Measurements from ENCODE around the gene SNN. TPM values are rescaled to one million over a fixed set of nuclear protein-coding genes. Genes with fewer than 3 reads are reported as not detected.

Gene SNN
- total RNA-seq, 1 donor from 2014 or later = 16.7 TPM

- Histone ChIP-seq H3K4me3 (ENCODE audit: insufficient read depth, low read depth, low read length) (no peak overlapping the region), H2AFZ (ENCODE audit: low read depth, low read length) (no peak overlapping the region), H3K4me2 (ENCODE audit: low read length) (no peak overlapping the region), H3K36me3 (ENCODE audit: insufficient read depth, low read length) (no peaks in the 10 kb centered on the region), H3K9ac (ENCODE audit: low read length) (no peak overlapping the region), H3K9me3 (ENCODE audit: insufficient read depth, low read depth, low read length) (no peaks in the 10 kb centered on the region), H4K20me1 (ENCODE audit: insufficient read depth, low read length) (no peaks in the 10 kb centered on the region), H3K79me2 (ENCODE audit: insufficient read depth, low read length) (no peaks in the 10 kb centered on the region), H3K27me3 (ENCODE audit: insufficient read depth, low read length) (no peaks in the 10 kb centered on the region), H3K4me1 (ENCODE audit: insufficient read depth, low read length) (peaks cover 20% of the 10 kb centered on the region), H3K27ac (ENCODE audit: low read depth, low read length) (no peak overlapping the region)
- Mint-ChIP-seq H3K4me3 (ENCODE audit: unreplicated experiment) (no peak overlapping the region), H3K27ac (ENCODE audit: unreplicated experiment) (no peak overlapping the region), H3K36me3 (ENCODE audit: low read depth, unreplicated experiment) (no peaks in the 10 kb centered on the region), H3K4me1 (ENCODE audit: low read depth, unreplicated experiment) (peaks cover 23% of the 10 kb centered on the region), H3K9me3 (ENCODE audit: unreplicated experiment) (no peaks in the 10 kb centered on the region), H3K27me3 (ENCODE audit: low read depth, unreplicated experiment) (peaks cover 3% of the 10 kb centered on the region)
- FAIRE-seq (no peak), DNase-seq (ENCODE audit: low read depth) (no peak)
- TF ChIP-seq CTCF (IDR thresholded peaks at IDR 0.05; ENCODE audit: insufficient read depth, low read depth, low read length) (no peak), EZH2 (IDR thresholded peaks at IDR 0.05; ENCODE audit: insufficient read depth, low read length) (no peak)
These were observed 30.1 kb upstream of the SNN start for GRCh38 chr16:11638140-11638539.

- FAIRE-seq = no peak
These were observed 29.2 kb upstream of the SNN start for GRCh38 chr16:11639008-11639562.

More at GRCh38 chr16:11639008-11639562, 29.2 kb upstream of the SNN start:
- no peak overlapping the region for H3K4me2 ChIP-seq (ENCODE audit: low read length)
- H3K9ac ChIP-seq (ENCODE audit: low read length) = no peak overlapping the region
- H2AFZ ChIP-seq (ENCODE audit: low read depth, low read length) = no peak overlapping the region
- Mint-ChIP-seq H3K9me3 (ENCODE audit: unreplicated experiment) (no peaks in the 10 kb centered on the region), H3K4me3 (ENCODE audit: unreplicated experiment) (no peak overlapping the region), H3K27ac (ENCODE audit: unreplicated experiment) (no peak overlapping the region), H3K36me3 (ENCODE audit: low read depth, unreplicated experiment) (no peaks in the 10 kb centered on the region), H3K4me1 (ENCODE audit: low read depth, unreplicated experiment) (peaks cover 14% of the 10 kb centered on the region), H3K27me3 (ENCODE audit: low read depth, unreplicated experiment) (peaks cover 6% of the 10 kb centered on the region)
- no peaks in the 10 kb centered on the region for H4K20me1 ChIP-seq (ENCODE audit: insufficient read depth, low read length)
- no peaks in the 10 kb centered on the region for H3K36me3 ChIP-seq (ENCODE audit: insufficient read depth, low read length)
- H3K4me1 ChIP-seq (ENCODE audit: insufficient read depth, low read length) = peaks cover 17% of the 10 kb centered on the region
- H3K9me3 ChIP-seq (ENCODE audit: insufficient read depth, low read depth, low read length) = no peaks in the 10 kb centered on the region
- TF ChIP-seq CTCF (IDR thresholded peaks at IDR 0.05; ENCODE audit: insufficient read depth, low read depth, low read length) (no peak), EZH2 (IDR thresholded peaks at IDR 0.05; ENCODE audit: insufficient read depth, low read length) (no peak)
- H3K27me3 ChIP-seq (ENCODE audit: insufficient read depth, low read length) = no peaks in the 10 kb centered on the region
- H3K4me3 ChIP-seq (ENCODE audit: insufficient read depth, low read depth, low read length) = no peak overlapping the region
- no peaks in the 10 kb centered on the region for H3K79me2 ChIP-seq (ENCODE audit: insufficient read depth, low read length)
- DNase-seq (ENCODE audit: low read depth) = no peak
- no peak overlapping the region for H3K27ac ChIP-seq (ENCODE audit: low read depth, low read length)
